Tibial nerve (tissue), 4 donors: ENCODE data around the gene MXRA5.

Experiments
- CTCF ChIP-seq, 5 experiments: fragments of 200-600 bp in 3 of 5; fragments of 450-650 bp in 2 of 5; sonication (generic) in 3 of 5; IDR thresholded peaks; one replicate each; pipeline ENCODE4 v1.5.1; 2016 to 2019; ENCODE audit warnings: antibody characterized with exemption in 5 of 5, mild to moderate bottlenecking in 3 of 5, moderate library complexity in 2 of 5
- EP300 ChIP-seq, 2 donors: sonication (generic); formaldehyde crosslinking; IDR thresholded peaks; one replicate each; pipeline ENCODE4 v1.6.1; 2017; ENCODE audit warnings: antibody characterized with exemption in 2 of 2, mild to moderate bottlenecking in 1 of 2
- POLR2A ChIP-seq, 2 donors: fragments of 450-650 bp; IDR thresholded peaks; one replicate each; pipeline ENCODE4 v1.6.1; 2017; ENCODE audit warnings: antibody characterized with exemption in 2 of 2, mild to moderate bottlenecking in 2 of 2, moderate library complexity in 2 of 2

- TF ChIP-seq POLR2A (IDR thresholded peaks at IDR 0.05), result no peak
- no peak for TF ChIP-seq CTCF (IDR thresholded peaks at IDR 0.05)
- TF ChIP-seq EP300 (IDR thresholded peaks at IDR 0.05), result no peak
Observed at GRCh38 chrX:3388457-3388856, 42.0 kb upstream of the MXRA5 start.
